Karpas-422 (cell line): ENCODE measurements around the gene SH3RF1. TPM values are rescaled to one million over a fixed set of nuclear protein-coding genes. Genes with fewer than 3 reads are reported as not detected.

Experiments used
- DNase-seq: peaks from one replicate; pipeline ENCODE4 v3.0.0-alpha.2; 2015
- H2AFZ ChIP-seq: fragments of 200-600 bp; sonication (generic); 2 replicates; pipeline ENCODE4 v1.6.1; 2014; ENCODE audit warnings: antibody characterized with exemption, low read length, mixed read lengths
- H3K27ac ChIP-seq: fragments of 200-600 bp; sonication (generic); 2 replicates; pipeline ENCODE4 v1.5.1; 2014; ENCODE audit warnings: mild to moderate bottlenecking, low read length, moderate library complexity
- H3K27me3 ChIP-seq: fragments of 200-600 bp; sonication (generic); 2 replicates; pipeline ENCODE4 v1.6.1; 2014; ENCODE audit warnings: low read length, mixed read lengths
- H3K36me3 ChIP-seq: fragments of 200-600 bp; sonication (generic); 2 replicates; pipeline ENCODE4 v1.6.1; 2014; ENCODE audit warnings: low read length, mixed read lengths; ENCODE audit not compliant: insufficient read depth
- H3K4me1 ChIP-seq: fragments of 200-600 bp; sonication (generic); 2 replicates; pipeline ENCODE4 v1.6.1; 2014; ENCODE audit warnings: mild to moderate bottlenecking, low read length, mixed read lengths
- H3K4me2 ChIP-seq: fragments of 200-600 bp; sonication (generic); 2 replicates; pipeline ENCODE4 v1.6.1; 2014; ENCODE audit warnings: low read length, low read depth, mild to moderate bottlenecking; ENCODE audit not compliant: poor library complexity, severe bottlenecking
- H3K4me3 ChIP-seq: fragments of 200-600 bp; sonication (generic); 2 replicates; pipeline ENCODE4 v1.5.1; 2014; ENCODE audit warnings: mild to moderate bottlenecking, antibody characterized with exemption, low read length, mixed read lengths
- H3K79me2 ChIP-seq: fragments of 200-600 bp; sonication (generic); 2 replicates; pipeline ENCODE4 v1.6.1; 2014; ENCODE audit warnings: mild to moderate bottlenecking, low read length, mixed read lengths
- H3K9ac ChIP-seq: fragments of 200-600 bp; sonication (generic); 2 replicates; pipeline ENCODE4 v1.6.0; 2014; ENCODE audit warnings: low read length
- H3K9me2 ChIP-seq: fragments of 200-600 bp; sonication (generic), shearing (Covaris generic); replicated peaks from 2 replicates; pipeline ENCODE4 v1.6.0; 2014; ENCODE audit warnings: mild to moderate bottlenecking, low read length, moderate library complexity; ENCODE audit not compliant: insufficient read depth
- H3K9me3 ChIP-seq: fragments of 300-700, 200-600 bp; sonication (generic); 2 replicates; pipeline ENCODE4 v1.6.1; 2014; ENCODE audit warnings: low read length, mixed read lengths
- H4K20me1 ChIP-seq: fragments of 200-600 bp; sonication (generic); 2 replicates; pipeline ENCODE4 v1.6.1; 2014; ENCODE audit warnings: mild to moderate bottlenecking, antibody characterized with exemption, low read length, low read depth; ENCODE audit not compliant: insufficient read depth
- total RNA-seq: library from RNA; depleted of rRNA; stranded (reverse); fragments of >200 nt; shearing (Covaris generic); gene quantifications from 2 replicates; pipeline ENCODE4 v1.2.3, GENCODE V29; 2014; ENCODE audit warnings: low replicate concordance

SH3RF1 gene
- total RNA-seq, 1 experiment from 2014 or later = not detected

GRCh38 chr4:169243825-169244609 is 26.7 kb downstream of the SH3RF1 start:
- Histone ChIP-seq H4K20me1 (no peaks in the 10 kb centered on the region), H3K27ac (no peak overlapping the region), H3K4me3 (no peak overlapping the region), H3K9me2 (no peaks in the 10 kb centered on the region), H2AFZ (no peak overlapping the region), H3K9ac (no peak overlapping the region), H3K4me1 (no peaks in the 10 kb centered on the region), H3K4me2 (no peak overlapping the region), H3K27me3 (no peaks in the 10 kb centered on the region), H3K79me2 (no peaks in the 10 kb centered on the region), H3K36me3 (no peaks in the 10 kb centered on the region), H3K9me3 (no peaks in the 10 kb centered on the region)
- DNase-seq = no peak

DNA sequence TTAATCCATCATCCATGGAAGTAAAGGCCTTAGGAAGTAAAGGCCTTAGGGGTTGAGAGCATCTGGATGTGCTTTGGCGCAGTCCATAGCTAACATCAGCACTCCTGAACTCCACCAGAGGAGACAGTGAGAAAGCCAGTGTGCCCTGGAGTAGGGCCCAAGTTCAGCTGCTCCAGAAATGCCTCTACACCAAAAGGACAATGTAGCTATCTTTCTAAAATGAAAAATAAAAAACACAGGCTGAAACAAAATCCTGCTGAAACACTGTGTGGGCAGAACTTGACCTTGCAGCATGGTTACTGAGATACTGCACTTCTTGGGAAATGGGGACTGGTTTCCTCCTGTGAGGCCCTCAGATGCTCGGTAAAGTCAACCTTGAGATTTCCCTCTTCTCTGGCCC is 29.3 kb downstream of the SH3RF1 start:
- H2AFZ ChIP-seq = no peak overlapping the region
- no peak for DNase-seq
- H3K4me3 ChIP-seq = no peak overlapping the region
- no peaks in the 10 kb centered on the region for H3K79me2 ChIP-seq
- no peaks in the 10 kb centered on the region for H3K9me2 ChIP-seq
- H3K36me3 ChIP-seq = no peaks in the 10 kb centered on the region
- H3K9me3 ChIP-seq = no peaks in the 10 kb centered on the region
- H3K27me3 ChIP-seq = no peaks in the 10 kb centered on the region
- no peaks in the 10 kb centered on the region for H3K4me1 ChIP-seq
- no peak overlapping the region for H3K27ac ChIP-seq
- no peaks in the 10 kb centered on the region for H4K20me1 ChIP-seq
- no peak overlapping the region for H3K9ac ChIP-seq
- no peak overlapping the region for H3K4me2 ChIP-seq

- Histone ChIP-seq H3K9ac (no peak overlapping the region), H2AFZ (no peak overlapping the region), H3K9me3 (no peaks in the 10 kb centered on the region), H3K27ac (no peak overlapping the region), H3K36me3 (no peaks in the 10 kb centered on the region), H3K4me2 (no peak overlapping the region), H4K20me1 (no peaks in the 10 kb centered on the region), H3K4me3 (no peak overlapping the region), H3K9me2 (no peaks in the 10 kb centered on the region), H3K4me1 (no peaks in the 10 kb centered on the region), H3K27me3 (no peaks in the 10 kb centered on the region), H3K79me2 (no peaks in the 10 kb centered on the region)
- DNase-seq = no peak
Measured at GRCh38 chr4:169239221-169239905, 31.4 kb downstream of the SH3RF1 start.

DNA sequence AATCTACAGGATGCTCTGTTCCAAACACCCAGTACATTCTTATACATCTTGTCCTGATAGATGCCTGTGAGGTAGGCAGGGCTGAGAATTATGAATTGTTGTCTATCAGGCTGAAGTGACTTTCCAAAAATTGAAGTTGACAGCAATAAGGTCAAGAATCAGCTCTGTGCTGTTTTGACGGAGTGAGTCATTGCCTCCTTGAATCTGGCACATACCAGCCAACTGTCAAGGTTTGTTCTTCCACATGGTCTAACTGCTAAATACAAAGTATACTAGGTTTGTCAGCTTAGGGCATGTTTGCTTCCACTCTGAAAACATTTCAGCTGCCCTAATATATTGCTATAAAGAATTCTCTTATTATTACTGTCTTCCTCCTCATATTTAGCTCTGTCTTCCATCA is 32.3 kb downstream of the SH3RF1 start:
- no peak overlapping the region for H3K4me2 ChIP-seq

GRCh38 chr4:169236873-169237626 is 33.7 kb downstream of the SH3RF1 start:
- Histone ChIP-seq H4K20me1 (no peaks in the 10 kb centered on the region), H3K4me3 (no peak overlapping the region), H2AFZ (no peak overlapping the region), H3K27me3 (no peaks in the 10 kb centered on the region), H3K36me3 (no peaks in the 10 kb centered on the region), H3K9ac (no peak overlapping the region), H3K4me1 (no peaks in the 10 kb centered on the region), H3K27ac (no peak overlapping the region), H3K9me3 (no peaks in the 10 kb centered on the region), H3K79me2 (no peaks in the 10 kb centered on the region), H3K4me2 (no peak overlapping the region), H3K9me2 (no peaks in the 10 kb centered on the region)
- DNase-seq = no peak

More for the DNA sequence above, 32.3 kb downstream of the SH3RF1 start:
- DNase-seq = no peak
- no peaks in the 10 kb centered on the region for H3K9me2 ChIP-seq
- no peak overlapping the region for H3K27ac ChIP-seq
- no peaks in the 10 kb centered on the region for H4K20me1 ChIP-seq
- no peaks in the 10 kb centered on the region for H3K27me3 ChIP-seq
- H2AFZ ChIP-seq = no peak overlapping the region
- H3K36me3 ChIP-seq = no peaks in the 10 kb centered on the region
- no peak overlapping the region for H3K9ac ChIP-seq
- H3K79me2 ChIP-seq = no peaks in the 10 kb centered on the region
- no peaks in the 10 kb centered on the region for H3K4me1 ChIP-seq
- H3K9me3 ChIP-seq = no peaks in the 10 kb centered on the region
- H3K4me3 ChIP-seq = no peak overlapping the region

GRCh38 chr4:169236078-169236477 is 34.7 kb downstream of the SH3RF1 start:
- Histone ChIP-seq H3K27ac (no peak overlapping the region), H3K36me3 (no peaks in the 10 kb centered on the region), H4K20me1 (no peaks in the 10 kb centered on the region), H3K4me1 (no peaks in the 10 kb centered on the region), H2AFZ (no peak overlapping the region), H3K9me3 (no peaks in the 10 kb centered on the region), H3K9me2 (no peaks in the 10 kb centered on the region), H3K27me3 (no peaks in the 10 kb centered on the region), H3K4me3 (no peak overlapping the region), H3K4me2 (no peak overlapping the region), H3K9ac (no peak overlapping the region), H3K79me2 (no peaks in the 10 kb centered on the region)
- no peak for DNase-seq

- Histone ChIP-seq H3K9ac (no peak overlapping the region), H3K79me2 (no peaks in the 10 kb centered on the region), H3K4me1 (no peaks in the 10 kb centered on the region), H3K4me3 (no peak overlapping the region), H3K9me2 (no peaks in the 10 kb centered on the region), H4K20me1 (no peaks in the 10 kb centered on the region), H3K9me3 (no peaks in the 10 kb centered on the region), H2AFZ (no peak overlapping the region), H3K27me3 (no peaks in the 10 kb centered on the region), H3K36me3 (no peaks in the 10 kb centered on the region), H3K4me2 (no peak overlapping the region), H3K27ac (no peak overlapping the region)
- DNase-seq = no peak
Measured at GRCh38 chr4:169234137-169234855, 36.5 kb downstream of the SH3RF1 start.

DNA sequence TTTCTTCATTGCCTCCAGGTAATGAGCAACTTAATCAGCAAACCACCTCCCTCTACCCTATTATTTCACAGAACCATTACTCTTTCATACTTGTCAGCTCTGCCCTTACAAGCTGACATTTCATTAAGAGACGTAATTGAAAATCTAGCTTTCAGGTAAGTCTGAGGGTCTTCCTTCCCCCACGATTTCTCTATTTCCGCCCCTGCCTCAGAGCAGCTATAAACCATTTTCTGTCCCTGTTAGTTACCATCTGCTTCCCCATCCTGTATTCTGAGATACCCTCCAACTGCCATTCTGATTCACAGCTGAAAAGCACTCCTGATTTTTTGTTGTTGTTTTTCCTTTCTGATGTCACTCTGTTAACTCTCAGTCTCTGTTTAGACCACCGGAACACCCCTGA is 37.1 kb downstream of the SH3RF1 start:
- H3K9me3 ChIP-seq = no peaks in the 10 kb centered on the region
- H2AFZ ChIP-seq = no peak overlapping the region
- no peak overlapping the region for H3K4me3 ChIP-seq
- no peak for DNase-seq
- no peak overlapping the region for H3K9ac ChIP-seq
- no peaks in the 10 kb centered on the region for H4K20me1 ChIP-seq
- H3K79me2 ChIP-seq = no peaks in the 10 kb centered on the region
- no peaks in the 10 kb centered on the region for H3K36me3 ChIP-seq
- no peaks in the 10 kb centered on the region for H3K27me3 ChIP-seq
- no peak overlapping the region for H3K4me2 ChIP-seq
- H3K4me1 ChIP-seq = no peaks in the 10 kb centered on the region
- no peak overlapping the region for H3K27ac ChIP-seq
- no peaks in the 10 kb centered on the region for H3K9me2 ChIP-seq
